Mucosa of descending colon (tissue), 3 donors: Measurements from ENCODE around the gene TMEM178B. TPM values are rescaled to one million over a fixed set of nuclear protein-coding genes. Genes with fewer than 3 reads are reported as not detected.

Source experiments
- ATAC-seq: fragments of 200-7000 bp; cut with Tn5 transposase; one replicate; pipeline ENCODE4 v1.9.1; 2020; ENCODE audit warnings: mild to moderate bottlenecking, moderate library complexity
- DNase-seq, 3 donors: peaks; one replicate each; pipeline ENCODE4 v3.0.0-alpha.2; 2020
- H3K36me3 ChIP-seq: fragments of 200-600 bp; one replicate; pipeline ENCODE4 v1.8.0; 2021; ENCODE audit warnings: low read depth, mild to moderate bottlenecking
- H3K4me1 ChIP-seq: fragments of 200-600 bp; one replicate; pipeline ENCODE4 v1.8.0; 2021; ENCODE audit warnings: low read depth, mild to moderate bottlenecking
- H3K4me3 ChIP-seq: fragments of 200-600 bp; one replicate; pipeline ENCODE4 v1.8.0; 2021; ENCODE audit warnings: mild to moderate bottlenecking
- H3K9me3 ChIP-seq: fragments of 200-600 bp; one replicate; pipeline ENCODE4 v1.8.0; 2021; ENCODE audit warnings: mild to moderate bottlenecking
- CTCF ChIP-seq: fragments of 200-600 bp; IDR thresholded peaks from one replicate; pipeline ENCODE4 v1.8.0; 2022; ENCODE audit warnings: antibody characterized with exemption, mild to moderate bottlenecking
- intact Hi-C, 2 donors: fragments of 100-400 bp; cut with DNase I in 1 of 2; cut with micrococcal nuclease in 1 of 2; formaldehyde crosslinking; loops; one replicate each; pipeline versions ENCODE4 v1.11.0 to v1.11.1; 2022; cut with DNase I, micrococcal nuclease
- total RNA-seq, 3 donors: library from RNA; stranded (reverse); fragmentation: NEBNext Ultra II Directional in 2 of 3; extraction: Animal tissue kit (Norgen Biotek cat#: 25700) in 2 of 3; gene quantifications; one replicate each; pipeline versions ENCODE4 v1.2.1 to v1.2.4, GENCODE V29; 2021 to 2023
- donor health status: DM: no; HTN: no; CAD: no; lungs with moderate emphysema.
- donor health status: DM: no; HTN: no; CAD: no.
- donor health status: DM: no; HTN: yes; CAD: no.

Gene TMEM178B
- total RNA-seq, 3 donors from 2014 or later, result 0.22 to 2.0 (median 0.32) TPM

- intact Hi-C loops, result no loop called here
- Histone ChIP-seq H3K4me1 (no peaks in the 10 kb centered on the region), H3K36me3 (no peaks in the 10 kb centered on the region), H3K4me3 (no peak overlapping the region), H3K9me3 (no peaks in the 10 kb centered on the region)
- ATAC-seq (no peak), DNase-seq (no peak)
- TF ChIP-seq CTCF, result no peak
Measured at GRCh38 chr7:141122736-141123135, 48.9 kb downstream of the TMEM178B start.

DNA sequence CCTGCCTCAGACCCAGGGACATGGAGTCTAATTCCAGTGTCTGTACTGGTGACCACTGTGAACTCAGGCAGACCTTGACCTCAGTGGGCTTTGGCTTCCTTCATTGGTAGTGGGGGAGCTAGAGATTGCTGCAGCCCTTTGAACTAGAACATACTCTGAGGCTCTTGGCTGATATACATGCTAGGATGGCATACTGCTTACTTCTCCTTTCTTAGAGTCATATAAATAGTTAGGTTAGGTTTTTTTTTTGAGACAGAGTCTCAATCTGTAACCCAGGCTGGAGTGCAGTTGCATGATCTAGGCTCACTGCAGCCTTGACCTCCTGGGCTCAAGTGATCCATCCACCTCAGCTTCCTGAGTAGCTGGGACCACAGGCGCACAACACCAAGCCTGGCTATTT is 49.7 kb downstream of the TMEM178B start:
- Histone ChIP-seq H3K4me3 (no peak overlapping the region), H3K36me3 (no peaks in the 10 kb centered on the region), H3K4me1 (no peaks in the 10 kb centered on the region), H3K9me3 (no peaks in the 10 kb centered on the region)
- DNase-seq (no peak), ATAC-seq (no peak)
- intact Hi-C loops, result no loop called here
- TF ChIP-seq CTCF, result no peak

DNA sequence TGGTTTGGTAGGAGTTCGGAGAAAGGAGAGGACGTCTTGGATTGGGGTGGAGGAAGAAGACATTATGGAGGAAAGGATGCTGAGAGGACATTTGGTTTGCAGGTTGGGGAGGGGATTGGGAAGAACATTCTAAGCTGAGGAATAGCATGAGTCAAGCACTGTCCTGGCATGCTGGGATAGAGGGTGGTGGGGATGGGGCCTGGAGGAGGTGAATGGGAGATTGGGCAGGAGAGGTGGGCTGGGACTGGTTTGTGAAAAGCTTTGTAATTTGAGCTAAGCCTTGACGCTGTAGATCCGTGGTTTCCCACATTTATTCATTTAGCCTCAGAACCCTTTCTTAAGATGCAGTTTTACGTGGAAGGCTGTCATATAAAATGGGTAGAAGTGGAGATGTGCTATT is 52.2 kb downstream of the TMEM178B start:
- no peaks in the 10 kb centered on the region for H3K36me3 ChIP-seq
- intact Hi-C loops, result no loop called here
- H3K4me3 ChIP-seq, result no peak overlapping the region
- H3K4me1 ChIP-seq, result no peaks in the 10 kb centered on the region
- ATAC-seq, result no peak
- DNase-seq, result no peak
- H3K9me3 ChIP-seq, result no peaks in the 10 kb centered on the region
- no peak for TF ChIP-seq CTCF

DNA sequence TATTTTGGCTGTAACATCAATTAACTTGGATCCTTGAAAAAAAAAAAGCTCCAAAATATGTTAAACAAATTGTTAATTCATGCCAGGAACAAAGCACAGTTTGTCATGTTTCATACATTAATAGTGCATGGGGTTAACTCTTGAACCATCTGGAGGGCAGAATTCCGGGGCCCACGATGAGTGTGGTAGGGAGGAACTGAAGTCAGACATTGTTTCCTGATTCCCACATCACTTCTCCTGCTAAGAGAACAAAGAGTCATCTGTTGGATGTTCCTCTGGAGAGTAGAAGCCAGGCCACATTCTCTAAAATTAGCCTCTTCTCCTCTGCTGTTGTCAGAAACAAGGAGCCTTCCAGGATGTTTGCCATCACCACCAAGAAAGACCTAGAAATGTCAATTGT is 54.6 kb downstream of the TMEM178B start:
- intact Hi-C loops, result no loop called here
- ATAC-seq (no peak), DNase-seq (no peak)
- Histone ChIP-seq H3K9me3 (no peaks in the 10 kb centered on the region), H3K4me3 (no peak overlapping the region), H3K36me3 (no peaks in the 10 kb centered on the region), H3K4me1 (no peaks in the 10 kb centered on the region)
- TF ChIP-seq CTCF, result no peak

GRCh38 chr7:141128931-141129330 is 55.1 kb downstream of the TMEM178B start:
- intact Hi-C loops, result no loop called here
- no peak for DNase-seq
- no peak overlapping the region for H3K4me3 ChIP-seq

More at GRCh38 chr7:141128931-141129330, 55.1 kb downstream of the TMEM178B start:
- Histone ChIP-seq H3K9me3 (no peaks in the 10 kb centered on the region), H3K36me3 (no peaks in the 10 kb centered on the region), H3K4me1 (no peaks in the 10 kb centered on the region)
- no peak for ATAC-seq
- TF ChIP-seq CTCF, result no peak
